ENCODE results near the gene SDS.
"Not testable (repeated sequence)": the region's sequence is repeated elsewhere in the genome, so short reads cannot be mapped to it uniquely, and the experiment has no call there.

Gene SDS

DNA sequence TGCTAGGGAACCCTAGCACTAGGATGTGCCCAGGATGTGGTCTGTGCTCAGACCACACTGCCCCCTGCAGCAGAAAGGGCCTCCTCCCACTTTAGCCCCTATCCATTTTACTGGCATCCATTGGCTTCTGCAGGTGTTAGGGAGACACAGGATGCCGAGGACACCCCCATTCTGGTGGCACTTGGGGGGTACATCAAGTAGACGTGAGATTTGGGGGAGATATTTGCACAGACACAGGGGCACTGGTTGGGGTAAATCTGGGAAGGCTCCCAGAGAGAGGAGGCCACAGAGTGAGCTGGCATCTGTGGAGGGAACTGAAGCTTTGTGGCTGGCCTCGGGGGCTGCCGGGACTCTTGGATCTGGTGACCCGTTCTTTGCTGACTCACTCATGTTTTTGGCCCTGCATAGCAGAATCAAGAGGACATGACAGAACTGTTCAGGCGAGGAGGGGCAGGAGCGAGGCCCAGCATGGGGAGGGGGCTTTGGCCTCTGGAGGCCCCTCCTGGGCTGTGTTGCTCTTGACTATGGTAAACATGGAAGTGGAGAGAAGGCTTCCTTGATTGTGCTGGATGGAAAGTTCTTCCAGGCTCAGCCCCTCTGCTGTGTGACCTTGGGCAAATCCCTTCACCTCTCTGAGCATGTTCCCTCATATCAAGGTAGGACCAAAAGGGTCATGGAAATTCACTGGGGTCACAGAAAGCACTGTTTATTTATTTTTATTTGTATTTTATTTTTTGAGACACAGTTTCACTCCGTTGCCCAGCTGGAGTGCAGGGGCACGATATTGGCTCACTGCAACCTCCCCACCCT is 43.5 kb downstream of the SDS start:
- peak overlapping the region; percentile 90 to 100 (median 97); a peak in 16 of 22 replicates for H3K4me2 ChIP-seq
- TF ChIP-seq Cebpa-rat (IDR thresholded peaks at IDR 0.05): no peak
- H3K27me3 ChIP-seq: no peaks in the 10 kb centered on the region
- peak overlapping the region in 4 of 11 experiments; percentile 80 to 86 (median 84); a peak in 4 of 22 replicates for H3K9ac ChIP-seq
- H3K36me3 ChIP-seq: peaks cover 0 to 24% (median 0%) of the 10 kb centered on the region in 11 experiments; a peak in 6 of 22 replicates
- H3K27ac ChIP-seq: peak overlapping the region in 1 of 11 experiments; percentile 0; a peak in 1 of 22 replicates
- H4K20me1 ChIP-seq: peaks cover 0 to 62% (median 23%) of the 10 kb centered on the region in 11 experiments; a peak in 17 of 22 replicates
- H3K4me1 ChIP-seq: peaks cover 18 to 43% (median 24%) of the 10 kb centered on the region in 10 experiments
- peak overlapping the region in 5 of 10 experiments; percentile 76 to 99 (median 88); a peak in 8 of 20 replicates for H3K4me3 ChIP-seq
- no peaks in the 10 kb centered on the region for H3K9me3 ChIP-seq (replicated peaks in 1 of 11)

DNA sequence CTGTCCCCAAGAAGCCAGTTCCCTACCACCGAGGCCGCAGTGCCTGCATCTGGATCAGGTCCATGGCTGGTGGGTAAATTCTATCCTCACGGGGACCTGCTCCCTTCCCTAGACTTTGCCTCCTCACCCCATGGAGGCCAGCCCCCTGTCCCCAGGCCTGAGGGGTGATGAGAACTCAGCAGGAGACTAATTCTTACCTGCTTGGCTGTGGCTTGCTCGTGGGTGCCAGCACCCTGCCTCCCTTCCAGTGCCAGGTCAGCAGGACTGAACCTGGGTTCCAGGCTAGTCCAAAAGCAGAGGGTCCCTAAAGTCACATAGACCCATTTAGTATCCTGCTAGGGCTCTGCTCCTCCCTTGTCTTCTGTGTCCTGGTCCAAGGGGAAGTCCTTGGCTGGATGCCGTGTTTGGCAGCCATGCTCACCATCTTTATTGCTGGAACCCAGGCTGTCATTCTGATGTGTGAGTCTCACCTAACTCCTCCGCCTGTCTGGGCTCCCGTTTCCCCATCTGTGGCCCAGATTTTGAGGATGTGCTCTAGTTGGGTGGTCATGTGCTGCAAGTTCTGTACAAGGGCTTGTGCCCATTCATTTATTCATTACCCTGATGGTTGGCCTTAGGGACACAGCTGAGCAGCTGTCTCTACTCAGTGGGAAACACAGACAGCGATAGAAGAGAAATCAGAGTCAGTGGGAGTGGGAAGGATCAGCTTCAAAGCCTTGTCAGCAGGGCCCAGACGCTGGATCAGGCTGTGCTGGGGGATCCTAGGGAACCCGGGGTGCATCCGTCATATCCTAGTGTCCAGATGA is 44.4 kb downstream of the SDS start:
- peaks cover 0 to 16% (median 0%) of the 10 kb centered on the region in 11 experiments; a peak in 4 of 22 replicates for H3K36me3 ChIP-seq
- H3K4me2 ChIP-seq: peak overlapping the region; percentile 90 to 100 (median 97)
- no peaks in the 10 kb centered on the region for H3K9me3 ChIP-seq (replicated peaks in 1 of 11)
- peak overlapping the region; percentile 71 to 86 (median 80); a peak in 21 of 22 replicates for H3K9ac ChIP-seq
- no peak for TF ChIP-seq Cebpa-rat (IDR thresholded peaks at IDR 0.05)
- H3K27ac ChIP-seq: peak overlapping the region in 7 of 11 experiments; percentile 62 to 80 (median 76); a peak in 14 of 22 replicates
- peak overlapping the region; percentile 65 to 99 (median 77) for H3K4me3 ChIP-seq
- H3K27me3 ChIP-seq: no peaks in the 10 kb centered on the region
- peaks cover 18 to 43% (median 24%) of the 10 kb centered on the region in 10 experiments for H3K4me1 ChIP-seq
- peaks cover 0 to 54% (median 22%) of the 10 kb centered on the region in 11 experiments; a peak in 17 of 22 replicates for H4K20me1 ChIP-seq

DNA sequence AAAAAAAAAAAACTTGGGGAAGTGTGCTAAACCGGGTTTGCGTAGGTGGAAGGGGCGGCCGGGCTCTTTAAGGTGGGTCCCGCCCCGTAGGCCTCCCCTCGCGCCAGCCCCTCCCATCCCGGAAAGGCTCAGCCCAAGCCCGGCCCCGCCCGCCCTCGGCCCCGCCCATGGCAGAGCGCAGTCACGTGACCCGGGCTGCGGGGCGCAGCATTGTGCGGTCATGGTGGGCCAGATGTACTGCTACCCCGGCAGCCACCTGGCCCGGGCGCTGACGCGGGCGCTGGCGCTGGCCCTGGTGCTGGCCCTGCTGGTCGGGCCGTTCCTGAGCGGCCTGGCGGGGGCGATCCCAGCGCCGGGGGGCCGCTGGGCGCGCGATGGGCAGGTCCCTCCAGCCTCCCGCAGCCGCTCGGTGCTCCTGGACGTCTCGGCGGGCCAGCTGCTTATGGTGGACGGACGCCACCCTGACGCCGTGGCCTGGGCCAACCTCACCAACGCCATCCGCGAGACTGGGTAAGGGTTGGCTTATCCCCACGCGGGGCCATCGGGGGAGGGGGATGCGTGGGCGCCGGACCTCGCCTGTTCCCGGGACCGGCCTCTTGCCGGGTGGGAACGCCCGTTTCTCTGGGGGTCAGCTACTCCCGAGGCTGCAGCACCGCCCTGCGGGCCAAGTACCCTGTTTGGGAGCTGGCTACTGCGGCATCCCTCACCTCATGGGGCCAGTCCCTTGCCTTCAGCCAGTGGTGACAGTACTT is 45.1 kb downstream of the SDS start, which contains the start of gene PLBD2:
Gene PLBD2 (plus strand): TSS at position 207 of the 752 bp plus-strand sequence. CDS start 14 bp downstream, at position 221.
- H4K20me1 ChIP-seq: peaks cover 0 to 46% (median 18%) of the 10 kb centered on the region in 11 experiments; a peak in 15 of 22 replicates
- H3K27ac ChIP-seq: peak within 1 kb of the TSS; percentile 63 to 80 (median 73)
- H3K27me3 ChIP-seq: no peaks in the 10 kb centered on the region
- H3K4me1 ChIP-seq: peaks cover 18 to 43% (median 24%) of the 10 kb centered on the region in 10 experiments
- H3K36me3 ChIP-seq: peaks cover 0 to 8% (median 0%) of the 10 kb centered on the region in 11 experiments; a peak in 2 of 22 replicates
- H3K9me3 ChIP-seq (replicated peaks in 1 of 11): no peaks in the 10 kb centered on the region
- no peak for TF ChIP-seq Cebpa-rat (IDR thresholded peaks at IDR 0.05)
- peak within 1 kb of the TSS; percentile 65 to 99 (median 77) for H3K4me3 ChIP-seq
- peak within 1 kb of the TSS; percentile 90 to 100 (median 97) for H3K4me2 ChIP-seq
- peak within 1 kb of the TSS; percentile 71 to 86 (median 80) for H3K9ac ChIP-seq

DNA sequence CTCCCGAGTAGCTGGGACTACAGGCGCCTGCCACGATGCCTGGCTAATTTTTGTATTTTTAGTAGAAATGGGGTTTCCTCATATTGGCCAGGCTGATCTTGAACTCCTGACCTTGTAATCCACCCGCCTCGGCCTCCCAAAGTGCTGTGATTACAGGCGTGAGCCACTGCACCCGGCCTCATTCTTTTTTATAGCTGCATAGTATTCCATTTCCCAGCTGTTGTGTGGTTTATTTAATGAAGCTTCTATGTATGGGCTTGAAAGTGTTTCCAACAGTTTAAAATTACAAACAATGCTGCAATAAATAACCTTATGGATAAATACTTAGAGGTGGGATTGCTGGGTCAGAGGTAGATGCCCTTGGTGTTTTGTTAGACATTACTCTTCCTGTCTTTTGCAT is 49.5 kb downstream of the SDS start:
- H3K9ac ChIP-seq; H3K9me3 ChIP-seq (replicated peaks in 1 of 11); H4K20me1 ChIP-seq; H3K4me3 ChIP-seq; H3K27me3 ChIP-seq; H3K27ac ChIP-seq; H3K4me2 ChIP-seq; H3K36me3 ChIP-seq: not testable (repeated sequence)
- peaks cover 2 to 15% (median 13%) of the 10 kb centered on the region in 10 experiments for H3K4me1 ChIP-seq

DNA sequence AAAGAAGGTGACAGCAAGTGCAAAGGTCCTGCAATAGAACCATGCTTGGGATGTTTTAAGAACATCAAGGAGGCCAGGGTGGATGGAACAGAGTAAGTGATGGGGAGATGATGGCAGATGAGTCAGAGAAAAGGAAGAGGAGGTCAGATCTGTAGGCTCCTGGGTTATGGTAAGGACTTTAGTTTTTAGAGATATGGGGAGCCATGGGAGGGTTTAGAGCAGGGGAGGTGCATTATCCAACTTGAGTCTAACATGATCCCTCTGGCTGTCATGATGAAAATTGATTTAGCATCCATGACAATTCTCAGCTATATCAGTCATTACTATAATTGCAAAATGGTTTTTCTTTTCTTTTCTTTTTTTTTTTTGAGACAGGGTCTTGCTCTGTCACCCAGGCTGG is 52.6 kb downstream of the SDS start:
- no peak for TF ChIP-seq Cebpa-rat (IDR thresholded peaks at IDR 0.05)
- H3K36me3 ChIP-seq: no peaks in the 10 kb centered on the region
- no peaks in the 10 kb centered on the region for H3K27me3 ChIP-seq
- peaks cover 0 to 3% (median 0%) of the 10 kb centered on the region in 10 experiments; a peak in 1 of 20 replicates for H3K4me1 ChIP-seq
- H3K4me3 ChIP-seq: no peak overlapping the region
- H3K4me2 ChIP-seq: no peak overlapping the region
- H3K9ac ChIP-seq: no peak overlapping the region
- H3K27ac ChIP-seq: no peak overlapping the region
- H4K20me1 ChIP-seq: no peaks in the 10 kb centered on the region
- no peaks in the 10 kb centered on the region for H3K9me3 ChIP-seq (replicated peaks in 1 of 11)

DNA sequence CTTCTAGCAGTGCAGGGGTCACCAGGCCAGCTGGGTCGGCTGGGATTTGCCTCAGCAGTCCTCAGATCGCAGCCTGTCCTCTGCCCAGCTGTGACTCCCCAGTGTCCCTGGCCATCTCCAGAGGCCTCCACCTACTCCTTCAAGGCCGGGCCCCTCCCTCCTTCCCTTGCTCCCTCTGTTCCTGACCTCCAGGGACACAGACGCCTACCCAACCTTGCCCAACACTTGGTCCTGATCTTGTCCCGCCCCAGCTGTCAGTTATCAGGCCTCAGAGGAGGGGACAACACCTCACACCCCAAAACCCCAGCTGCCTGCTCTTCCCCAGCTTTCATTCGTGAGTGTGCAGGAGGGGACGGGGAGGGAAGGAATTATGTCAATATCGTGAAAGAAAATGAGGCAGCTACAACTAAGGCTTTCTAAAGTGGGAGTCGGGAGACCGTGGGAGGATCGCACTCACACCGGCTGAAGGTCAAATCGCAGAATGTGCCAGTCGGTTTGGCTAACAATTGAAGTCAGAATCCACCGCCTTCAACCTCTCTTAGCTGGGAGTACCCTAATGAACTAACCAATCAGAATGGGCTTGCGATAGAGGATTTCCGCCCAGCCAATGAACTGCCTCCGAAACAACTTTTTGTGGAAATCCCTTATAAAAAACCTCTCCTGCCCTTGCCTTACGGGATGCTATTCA is 54.7 kb downstream of the SDS start:
- Histone ChIP-seq H4K20me1 (no peaks in the 10 kb centered on the region), H3K36me3 (no peaks in the 10 kb centered on the region), H3K27ac (no peak overlapping the region), H3K4me1 (peaks cover 0 to 3% (median 0%) of the 10 kb centered on the region in 10 experiments; a peak in 1 of 20 replicates), H3K4me2 (no peak overlapping the region), H3K9ac (no peak overlapping the region), H3K9me3 (replicated peaks in 1 of 11) (no peaks in the 10 kb centered on the region), H3K27me3 (no peaks in the 10 kb centered on the region), H3K4me3 (no peak overlapping the region)
- no peak for TF ChIP-seq Cebpa-rat (IDR thresholded peaks at IDR 0.05)

DNA sequence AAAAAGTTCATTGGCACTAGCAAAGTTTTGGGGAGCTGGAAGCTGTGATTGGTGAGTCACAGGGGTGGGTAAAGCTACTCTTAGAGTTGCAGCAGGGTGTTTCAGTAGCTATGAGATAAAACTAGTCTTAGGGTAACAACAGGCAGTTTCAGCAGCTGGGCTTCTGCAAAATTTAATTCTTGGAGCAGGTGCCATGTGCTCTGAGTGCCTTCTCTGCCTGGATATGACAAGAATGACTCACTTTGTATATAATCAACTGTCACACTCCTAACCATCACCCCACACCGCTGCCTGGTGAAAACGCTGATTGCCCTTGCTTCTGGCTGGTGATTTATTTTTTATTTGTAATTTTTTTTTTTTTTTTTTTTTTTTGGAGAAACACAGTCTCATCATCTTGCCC is 55.8 kb downstream of the SDS start:
- H4K20me1 ChIP-seq: no peaks in the 10 kb centered on the region
- no peak overlapping the region for H3K4me3 ChIP-seq
- H3K9me3 ChIP-seq (replicated peaks in 1 of 11): no peaks in the 10 kb centered on the region
- H3K9ac ChIP-seq: no peak overlapping the region
- TF ChIP-seq Cebpa-rat (IDR thresholded peaks at IDR 0.05): no peak
- no peaks in the 10 kb centered on the region for H3K27me3 ChIP-seq
- no peaks in the 10 kb centered on the region for H3K36me3 ChIP-seq
- peaks cover 0 to 3% (median 0%) of the 10 kb centered on the region in 10 experiments; a peak in 1 of 20 replicates for H3K4me1 ChIP-seq
- no peak overlapping the region for H3K27ac ChIP-seq
- no peak overlapping the region for H3K4me2 ChIP-seq

DNA sequence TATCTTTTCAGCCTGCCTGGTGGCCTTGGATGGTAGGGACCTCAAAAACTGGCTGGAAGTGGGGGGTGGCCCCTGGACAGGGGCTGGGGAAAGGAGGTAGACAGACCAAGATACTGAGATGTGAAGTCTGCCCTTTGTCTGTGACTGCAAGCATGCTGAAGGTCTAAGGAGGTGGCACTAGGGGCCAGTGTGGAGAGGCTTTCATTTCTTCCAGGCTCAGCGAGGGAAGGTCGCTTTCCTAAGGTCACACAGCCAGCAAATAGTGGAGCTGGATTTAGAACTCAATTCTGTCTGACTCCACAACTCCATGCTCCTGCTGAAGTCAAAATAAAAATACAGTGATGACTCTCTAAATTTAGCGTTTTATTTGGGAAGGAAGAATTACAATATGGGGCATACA is 56.6 kb downstream of the SDS start:
- H3K27ac ChIP-seq: no peak overlapping the region
- no peaks in the 10 kb centered on the region for H3K27me3 ChIP-seq
- no peaks in the 10 kb centered on the region for H3K36me3 ChIP-seq
- no peak overlapping the region for H3K9ac ChIP-seq
- H3K4me2 ChIP-seq: no peak overlapping the region
- H3K9me3 ChIP-seq (replicated peaks in 1 of 11): no peaks in the 10 kb centered on the region
- no peak overlapping the region for H3K4me3 ChIP-seq
- H3K4me1 ChIP-seq: peaks cover 0 to 3% (median 0%) of the 10 kb centered on the region in 10 experiments; a peak in 1 of 20 replicates
- H4K20me1 ChIP-seq: no peaks in the 10 kb centered on the region
- no peak for TF ChIP-seq Cebpa-rat (IDR thresholded peaks at IDR 0.05)
